CD14-positive monocyte (primary cell): ENCODE results near the gene KANSL1L. TPM values are rescaled to one million over a fixed set of nuclear protein-coding genes. Genes with fewer than 3 reads are reported as not detected.

Experiments used
- DNase-seq, 3 donors: peaks; one replicate each; pipeline ENCODE4 v3.0.0-alpha.2; 2011 to 2022
- H2AFZ ChIP-seq: 2 replicates; pipeline ENCODE4 v1.6.0; 2012; ENCODE audit warnings: mild to moderate bottlenecking, low read depth, low read length, inconsistent platforms; ENCODE audit not compliant: insufficient read depth, poor library complexity, severe bottlenecking
- H3K27ac ChIP-seq, 2 donors: 1 replicate in 1 of 2; 2 replicates in 1 of 2; pipeline ENCODE4 v1.5.1; 2012 to 2013; ENCODE audit warnings: low read length in 2 of 2, control low read depth in 1 of 2, inconsistent platforms in 1 of 2, low read depth in 1 of 2, mild to moderate bottlenecking in 1 of 2
- H3K27me3 ChIP-seq, 2 donors: one replicate each; pipeline versions ENCODE4 v1.6.0 to v1.6.1; 2011 to 2013; ENCODE audit warnings: low read length in 2 of 2; ENCODE audit not compliant: control insufficient read depth in 2 of 2, insufficient read depth in 2 of 2
- H3K36me3 ChIP-seq, 2 donors: replicated peaks in 1 of 2; 1 replicate in 1 of 2; 2 replicates in 1 of 2; pipeline versions ENCODE4 v1.5.1 to v1.6.1; 2012 to 2013; ENCODE audit warnings: low read length in 2 of 2, control low read depth in 1 of 2, inconsistent platforms in 1 of 2, mild to moderate bottlenecking in 1 of 2; ENCODE audit not compliant: insufficient read depth in 2 of 2, control insufficient read depth in 1 of 2
- H3K4me1 ChIP-seq, 2 donors: 1 replicate in 1 of 2; 2 replicates in 1 of 2; pipeline versions ENCODE4 v1.5.1 to v1.6.1; 2012 to 2013; ENCODE audit warnings: low read length in 2 of 2, control low read depth in 1 of 2, inconsistent platforms in 1 of 2, mild to moderate bottlenecking in 1 of 2, moderate library complexity in 1 of 2; ENCODE audit not compliant: insufficient read depth in 2 of 2, control insufficient read depth in 1 of 2
- H3K4me2 ChIP-seq: replicated peaks from 2 replicates; pipeline ENCODE3; 2012; ENCODE audit warnings: low read length, moderate library complexity, mild to moderate bottlenecking; ENCODE audit not compliant: poor library complexity, severe bottlenecking; ENCODE audit errors: extremely low read depth
- H3K4me3 ChIP-seq, 3 experiments: fragments of 200-600 bp in 1 of 3; sonication (generic) in 1 of 3; replicated peaks in 1 of 3; 1 replicate in 2 of 3; 2 replicates in 1 of 3; pipeline ENCODE4 v1.5.1; 2011 to 2013; ENCODE audit warnings: low read length in 3 of 3, mild to moderate bottlenecking in 3 of 3, control low read depth in 2 of 3, low read depth in 2 of 3, inconsistent platforms in 1 of 3, moderate library complexity in 1 of 3
- H3K79me2 ChIP-seq: 2 replicates; pipeline ENCODE4 v1.6.0; 2012; ENCODE audit warnings: mild to moderate bottlenecking, control low read depth, inconsistent platforms, low read length, moderate library complexity; ENCODE audit not compliant: insufficient read depth
- H3K9ac ChIP-seq: 2 replicates; pipeline ENCODE4 v1.6.0; 2017; ENCODE audit warnings: low read length, mild to moderate bottlenecking; ENCODE audit not compliant: insufficient read depth, poor library complexity, severe bottlenecking
- H3K9me3 ChIP-seq, 2 donors: replicated peaks in 1 of 2; 1 replicate in 1 of 2; 2 replicates in 1 of 2; pipeline versions ENCODE4 v1.5.1 to v1.6.1; 2012 to 2013; ENCODE audit warnings: low read length in 2 of 2, control low read depth in 1 of 2; ENCODE audit not compliant: control insufficient read depth in 1 of 2, insufficient read depth in 1 of 2
- H4K20me1 ChIP-seq: 2 replicates; pipeline ENCODE4 v1.6.0; 2012; ENCODE audit warnings: mild to moderate bottlenecking, low read length, control low read depth, moderate library complexity; ENCODE audit not compliant: insufficient read depth
- H3K27ac Mint-ChIP-seq, 7 donors: one replicate each; pipeline ENCODE4 v1.8.0; 2020; ENCODE audit warnings: mild to moderate bottlenecking in 7 of 7, mixed read lengths in 7 of 7, moderate library complexity in 6 of 7, inconsistent platforms in 2 of 7
- H3K27me3 Mint-ChIP-seq, 3 donors: one replicate each; pipeline ENCODE4 v1.8.0; 2021 to 2022; ENCODE audit warnings: low read depth in 3 of 3, mild to moderate bottlenecking in 3 of 3, mixed read lengths in 3 of 3, moderate library complexity in 3 of 3, inconsistent platforms in 1 of 3
- H3K36me3 Mint-ChIP-seq, 2 donors: one replicate each; pipeline ENCODE4 v1.8.0; 2020; ENCODE audit warnings: mixed read lengths in 2 of 2, inconsistent platforms in 1 of 2, mild to moderate bottlenecking in 1 of 2
- H3K4me1 Mint-ChIP-seq: one replicate; pipeline ENCODE4 v1.8.0; 2020; ENCODE audit warnings: mild to moderate bottlenecking, mixed read lengths
- H3K4me3 Mint-ChIP-seq, 2 donors: one replicate each; pipeline ENCODE4 v1.8.0; 2020; ENCODE audit warnings: mild to moderate bottlenecking in 2 of 2, mixed read lengths in 2 of 2, moderate library complexity in 1 of 2
- H3K9me3 Mint-ChIP-seq, 7 donors: one replicate each; pipeline ENCODE4 v1.8.0; 2020 to 2022; ENCODE audit warnings: mixed read lengths in 7 of 7, mild to moderate bottlenecking in 6 of 7, moderate library complexity in 6 of 7, inconsistent platforms in 2 of 7
- CTCF ChIP-seq: fragments of 200-600 bp; IDR thresholded peaks from one replicate; pipeline ENCODE4 v1.8.0; 2022; ENCODE audit warnings: antibody characterized with exemption, mild to moderate bottlenecking
- WGBS: methylation state at CpG from one replicate; pipeline ENCODE4 v1.1.5; 2013; ENCODE audit warnings: missing lambda C conversion rate; ENCODE audit not compliant: insufficient coverage; 5-methylcytosine and 5-hydroxymethylcytosine counted together
- intact Hi-C, 2 donors: fragments of 100-400 bp; cut with micrococcal nuclease; formaldehyde crosslinking; loops; one replicate each; pipeline versions ENCODE4 v1.15.0 to v1.15.1; 2023
- polyA plus RNA-seq, 3 donors: library from polyadenylated mRNA; depleted of rRNA in 1 of 3; unstranded in 2 of 3; stranded (reverse) in 1 of 3; fragments of 300-500 nt in 2 of 3; fragments of >200 nt in 1 of 3; fragmentation: Illumina TruSeq in 2 of 3; gene quantifications; 1 replicate in 2 of 3; 2 replicates in 1 of 3; pipeline ENCODE4 v1.2.3, GENCODE V29; 2012 to 2021

Gene KANSL1L
- polyA plus RNA-seq, 3 donors, result 1.00 to 11.6 (median 1.3) TPM

GRCh38 chr2:210063306-210063705 is 107.9 kb downstream of the KANSL1L start:
- no peak for DNase-seq
- H3K4me3 ChIP-seq, result no peak overlapping the region
- H4K20me1 ChIP-seq, result no peaks in the 10 kb centered on the region
- H2AFZ ChIP-seq, result no peak overlapping the region
- no peaks in the 10 kb centered on the region for H3K27me3 ChIP-seq
- no peaks in the 10 kb centered on the region for H3K4me1 ChIP-seq
- H3K9ac ChIP-seq, result no peak overlapping the region
- Mint-ChIP-seq H3K27me3 (no peaks in the 10 kb centered on the region), H3K4me3 (no peak overlapping the region), H3K9me3 (peaks cover 5 to 14% (median 8%) of the 10 kb centered on the region in 7 donors), H3K36me3 (peaks cover 20 to 24% of the 10 kb centered on the region in 2 donors), H3K4me1 (peaks cover 2% of the 10 kb centered on the region), H3K27ac (peak overlapping the region in 2 of 7 donors; percentile 4 to 54)
- H3K4me2 ChIP-seq, result no peak overlapping the region
- intact Hi-C loops, result no loop called here
- TF ChIP-seq CTCF, result no peak
- no peaks in the 10 kb centered on the region for H3K36me3 ChIP-seq
- no peak overlapping the region for H3K27ac ChIP-seq
- WGBS, result 100% methylated on average over 2 of the region's 2 CpGs
- H3K9me3 ChIP-seq, result no peaks in the 10 kb centered on the region
- H3K79me2 ChIP-seq, result no peaks in the 10 kb centered on the region

- Histone ChIP-seq H3K79me2 (no peaks in the 10 kb centered on the region), H3K9me3 (peaks cover 11 to 18% of the 10 kb centered on the region in 2 donors), H2AFZ (no peak overlapping the region), H3K27ac (no peak overlapping the region), H3K4me3 (no peak overlapping the region), H3K27me3 (no peaks in the 10 kb centered on the region), H4K20me1 (no peaks in the 10 kb centered on the region), H3K9ac (no peak overlapping the region), H3K36me3 (no peaks in the 10 kb centered on the region), H3K4me1 (no peaks in the 10 kb centered on the region), H3K4me2 (no peak overlapping the region)
- Mint-ChIP-seq H3K36me3 (peaks cover 15 to 40% of the 10 kb centered on the region in 2 donors), H3K4me1 (no peaks in the 10 kb centered on the region), H3K27ac (no peak overlapping the region), H3K4me3 (no peak overlapping the region), H3K9me3 (peaks cover 20 to 46% (median 32%) of the 10 kb centered on the region in 7 donors), H3K27me3 (peaks cover 0 to 1% (median 0%) of the 10 kb centered on the region in 3 donors)
- no peak for TF ChIP-seq CTCF
- WGBS, result 100% methylated on average over 2 of the region's 3 CpGs
- DNase-seq, result no peak
- intact Hi-C loops, result no loop called here
Measured at GRCh38 chr2:210055825-210056224, 115.4 kb downstream of the KANSL1L start.
